ENCODE results near the gene SLC38A7. TPM values are rescaled to one million over a fixed set of nuclear protein-coding genes. Genes with fewer than 3 reads are reported as not detected.

Gene SLC38A7
- total RNA-seq, 1 experiment from 2014 or later: 26.6 TPM

DNA sequence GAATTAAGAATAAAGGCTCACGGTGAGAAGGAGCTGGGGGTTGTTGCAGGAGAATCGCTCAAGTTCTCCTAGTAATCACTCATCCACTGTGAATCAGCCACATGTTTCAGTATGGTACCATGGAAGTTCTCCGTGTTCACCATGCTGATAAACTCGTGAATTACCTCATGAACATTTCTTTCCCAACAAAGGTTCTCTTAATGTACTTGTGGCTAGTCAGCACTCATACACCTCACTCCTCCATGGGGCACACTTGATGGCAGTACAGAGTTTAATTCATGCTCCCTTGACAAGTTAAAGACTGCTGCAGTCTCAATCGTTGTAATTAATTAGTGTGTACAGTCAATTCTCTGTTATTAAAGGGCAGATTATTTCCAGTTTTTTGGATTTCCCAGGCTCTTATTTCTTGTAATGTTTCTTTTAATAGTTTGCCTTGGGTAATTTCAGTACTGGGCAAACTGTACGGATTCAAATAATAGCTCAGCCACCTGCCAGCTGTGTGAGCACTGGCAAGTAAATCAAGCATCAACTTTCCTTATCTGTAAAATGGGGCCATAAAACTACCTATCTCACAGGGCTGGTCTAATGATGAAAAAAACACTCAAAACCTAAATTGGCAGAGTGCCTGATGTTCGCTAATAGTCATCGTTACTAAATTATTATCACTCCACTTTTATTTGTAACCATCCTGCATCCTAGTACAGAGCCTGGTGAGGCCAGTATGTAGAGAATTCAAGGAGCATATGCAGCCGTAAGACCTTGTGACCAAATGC, 43.4 kb upstream of the SLC38A7 start:
- Histone ChIP-seq H3K23me2 (ENCODE audit: insufficient read length, low read depth, low read length, poor library complexity, severe bottlenecking) (peaks cover 3% of the 10 kb centered on the region), H2BK15ac (ENCODE audit: low read depth, low read length) (no peak overlapping the region), H3K79me1 (ENCODE audit: insufficient read depth, low read depth, low read length, poor library complexity, severe bottlenecking) (peaks cover 5% of the 10 kb centered on the region), H3K14ac (ENCODE audit: insufficient read depth, low read length) (no peak overlapping the region), H3K27me3 (ENCODE audit: insufficient read depth, low read length) (no peaks in the 10 kb centered on the region), H3K4me1 (ENCODE audit: insufficient read depth, low read length) (peaks cover 3% of the 10 kb centered on the region; the same call in 1 of the 2 replicates), H2BK5ac (ENCODE audit: insufficient read length, low read length) (no peak overlapping the region), H2BK12ac (ENCODE audit: insufficient read length, low read depth, low read length) (no peak overlapping the region), H3K23ac (ENCODE audit: insufficient read length, low read depth, low read length) (no peak overlapping the region), H3K79me2 (ENCODE audit: insufficient read depth, low read length) (peaks cover 26% of the 10 kb centered on the region; the same call in 1 of the 2 replicates), H3K4ac (ENCODE audit: low read depth, low read length) (no peak overlapping the region), H3K9ac (ENCODE audit: extremely low read depth, insufficient read length, low read length) (no peak overlapping the region), H3K9me3 (ENCODE audit: control insufficient read depth, low read depth, low read length) (no peaks in the 10 kb centered on the region), H2BK120ac (ENCODE audit: low read depth, low read length, poor library complexity, severe bottlenecking) (no peak overlapping the region), H4K5ac (ENCODE audit: insufficient read length, low read depth, low read length) (no peak overlapping the region), H4K91ac (ENCODE audit: insufficient read length, low read depth, low read length) (no peak overlapping the region), H2AK5ac (ENCODE audit: insufficient read length, low read length) (no peak overlapping the region), H4K8ac (replicated peaks; ENCODE audit: insufficient read length, low read depth, low read length) (no peak overlapping the region), H2BK20ac (ENCODE audit: low read depth, low read length, poor library complexity, severe bottlenecking) (no peak overlapping the region), H4K20me1 (ENCODE audit: control insufficient read depth, insufficient read depth, insufficient read length) (no peaks in the 10 kb centered on the region), H3T11ph (ENCODE audit: low read length) (no peak overlapping the region), H3K56ac (ENCODE audit: insufficient read length, low read depth, low read length) (no peak overlapping the region), H3K18ac (ENCODE audit: insufficient read length, low read depth, low read length) (no peak overlapping the region), H3K27ac (ENCODE audit: insufficient read length, low read depth, low read length) (no peak overlapping the region), H2AFZ (ENCODE audit: low read length) (no peak overlapping the region), H3K4me2 (ENCODE audit: insufficient read depth, insufficient read length, low read length) (no peak overlapping the region)
- Mint-ChIP-seq H3K9me3 (no peaks in the 10 kb centered on the region), H3K27ac (peak overlapping the region; percentile 61 to 87 (median 72); a peak in 2 of 7 replicates), H3K27me3 (ENCODE audit: low read depth) (no peaks in the 10 kb centered on the region), H3K4me3 (no peak overlapping the region), H3K4me1 (peaks cover 12 to 14% of the 10 kb centered on the region in 2 experiments), H3K36me3 (ENCODE audit: insufficient read depth in 1 of 3, low read depth in 3 of 3) (peaks cover 5 to 23% (median 16%) of the 10 kb centered on the region in 3 experiments; a peak in 6 of 7 replicates)
- no CpG with 5 or more reads among the region's 9 CpGs for WGBS (ENCODE audit: extremely low coverage, insufficient read length, low lambda C conversion rate)
- no peak for TF ChIP-seq CTCF (conservative IDR thresholded peaks at IDR 0.05)
- DNase-seq: no peak
